ENCODE results near the gene KYNU. TPM values are rescaled to one million over a fixed set of nuclear protein-coding genes. Genes with fewer than 3 reads are reported as not detected.

Gene KYNU
- total RNA-seq, 4 donors from 2014 or later: 0.63 to 8.7 (median 4.2) TPM

DNA sequence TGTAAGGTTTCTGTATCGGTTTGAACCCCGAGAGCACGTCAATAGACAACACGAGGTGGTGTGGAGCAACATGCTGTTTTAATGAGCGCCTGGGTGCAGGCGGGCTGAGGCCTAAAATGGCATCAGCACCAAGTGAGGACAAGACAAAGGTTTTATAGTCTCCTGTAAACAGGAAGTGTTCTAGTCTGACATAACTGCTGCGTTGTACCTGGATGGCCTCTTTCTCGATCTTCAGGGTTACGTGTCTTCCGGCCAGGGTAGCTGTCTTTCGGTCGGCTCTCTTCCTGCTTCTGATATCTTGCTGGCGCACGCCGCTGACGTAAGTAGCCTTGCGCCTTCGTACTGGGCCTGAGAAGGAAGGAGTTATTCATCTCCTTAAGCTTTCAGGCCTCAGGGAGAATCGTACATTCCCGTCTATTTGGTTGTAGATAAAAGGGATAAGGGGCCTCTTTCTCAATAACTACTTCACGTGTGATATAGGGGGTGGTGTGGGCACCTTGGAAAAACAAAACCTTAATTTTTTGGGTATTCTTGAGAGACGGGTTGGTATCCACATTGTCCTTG is 53.5 kb downstream of the KYNU start:
- Histone ChIP-seq H3K27me3 (no peaks in the 10 kb centered on the region), H3K4me1 (no peaks in the 10 kb centered on the region), H3K4me3 (no peak overlapping the region), H3K9me3 (no peaks in the 10 kb centered on the region), H3K27ac (no peak overlapping the region), H3K36me3 (no peaks in the 10 kb centered on the region)
- DNase-seq (ENCODE audit: low spot score in 2 of 2): no peak
- 89 to 96% methylated on average over 22 of the region's 22 CpGs for WGBS, 2 donors
- TF ChIP-seq, protein P1, sequence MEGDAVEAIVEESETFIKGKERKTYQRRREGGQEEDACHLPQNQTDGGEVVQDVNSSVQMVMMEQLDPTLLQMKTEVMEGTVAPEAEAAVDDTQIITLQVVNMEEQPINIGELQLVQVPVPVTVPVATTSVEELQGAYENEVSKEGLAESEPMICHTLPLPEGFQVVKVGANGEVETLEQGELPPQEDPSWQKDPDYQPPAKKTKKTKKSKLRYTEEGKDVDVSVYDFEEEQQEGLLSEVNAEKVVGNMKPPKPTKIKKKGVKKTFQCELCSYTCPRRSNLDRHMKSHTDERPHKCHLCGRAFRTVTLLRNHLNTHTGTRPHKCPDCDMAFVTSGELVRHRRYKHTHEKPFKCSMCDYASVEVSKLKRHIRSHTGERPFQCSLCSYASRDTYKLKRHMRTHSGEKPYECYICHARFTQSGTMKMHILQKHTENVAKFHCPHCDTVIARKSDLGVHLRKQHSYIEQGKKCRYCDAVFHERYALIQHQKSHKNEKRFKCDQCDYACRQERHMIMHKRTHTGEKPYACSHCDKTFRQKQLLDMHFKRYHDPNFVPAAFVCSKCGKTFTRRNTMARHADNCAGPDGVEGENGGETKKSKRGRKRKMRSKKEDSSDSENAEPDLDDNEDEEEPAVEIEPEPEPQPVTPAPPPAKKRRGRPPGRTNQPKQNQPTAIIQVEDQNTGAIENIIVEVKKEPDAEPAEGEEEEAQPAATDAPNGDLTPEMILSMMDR (IDR thresholded peaks at IDR 0.05): no peak
- TF ChIP-seq EP300 (IDR thresholded peaks at IDR 0.05) (no peak), POLR2A (IDR thresholded peaks at IDR 0.05) (no peak)

DNA sequence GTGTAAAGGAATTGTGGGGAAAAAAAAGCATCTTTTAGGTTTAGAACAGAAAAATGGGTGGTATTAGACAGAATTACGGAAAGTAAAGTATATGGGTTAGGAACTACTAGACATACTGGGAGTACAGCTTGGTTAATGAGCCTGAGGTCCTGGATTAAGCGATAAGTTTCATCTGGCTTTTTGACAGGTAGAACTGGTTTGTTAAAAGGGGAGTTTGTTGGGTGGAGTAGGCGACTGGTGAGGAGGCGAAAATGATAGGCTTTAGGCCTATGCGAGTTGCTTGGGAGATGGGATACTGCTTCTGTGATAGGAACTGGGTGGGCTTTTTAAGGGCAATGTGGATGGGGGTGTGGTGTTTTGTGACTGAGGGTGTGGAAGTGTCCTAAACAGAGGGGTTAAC is 56.5 kb downstream of the KYNU start:
- H3K4me1 ChIP-seq: no peaks in the 10 kb centered on the region
- WGBS, 2 donors: 94 to 95% methylated on average over 5 of the region's 5 CpGs
- no peak overlapping the region for H3K4me3 ChIP-seq
- no peak overlapping the region for H3K27ac ChIP-seq
- H3K27me3 ChIP-seq: no peaks in the 10 kb centered on the region
- H3K36me3 ChIP-seq: no peaks in the 10 kb centered on the region
- TF ChIP-seq EP300 (IDR thresholded peaks at IDR 0.05) (no peak), POLR2A (IDR thresholded peaks at IDR 0.05) (no peak)
- TF ChIP-seq, protein P1 (IDR thresholded peaks at IDR 0.05): no peak
- DNase-seq (ENCODE audit: low spot score in 2 of 2): no peak
- no peaks in the 10 kb centered on the region for H3K9me3 ChIP-seq

DNA sequence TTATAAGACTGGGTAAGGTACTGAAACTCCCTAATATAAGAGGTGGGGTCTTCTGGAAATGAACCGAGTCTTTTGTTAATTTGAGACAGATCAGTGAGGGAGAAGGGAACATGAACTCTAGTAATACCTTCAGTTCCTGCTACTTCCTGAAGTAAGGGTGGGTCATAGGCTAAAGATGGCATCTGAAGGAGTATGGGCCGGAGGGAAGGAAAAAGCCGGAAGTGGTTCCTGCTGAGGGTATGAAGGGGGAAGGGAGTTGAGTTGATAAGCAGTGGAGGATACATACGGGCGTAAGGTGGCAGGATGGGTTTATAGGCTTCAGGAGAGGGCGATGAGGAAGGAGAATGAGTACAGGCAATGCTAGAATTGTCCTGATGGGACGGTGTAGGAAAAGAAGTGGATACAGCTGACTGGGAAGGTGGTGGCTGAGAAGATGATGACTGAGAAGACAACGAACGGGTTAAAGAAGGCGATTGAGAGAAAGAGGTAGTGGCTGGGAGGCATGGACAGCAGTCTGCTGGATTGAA is 58.2 kb downstream of the KYNU start:
- Histone ChIP-seq H3K4me3 (no peak overlapping the region), H3K27me3 (no peaks in the 10 kb centered on the region), H3K9me3 (no peaks in the 10 kb centered on the region), H3K27ac (no peak overlapping the region), H3K4me1 (no peaks in the 10 kb centered on the region), H3K36me3 (no peaks in the 10 kb centered on the region)
- WGBS, 2 donors: 92 to 97% methylated on average over 10 of the region's 10 CpGs
- TF ChIP-seq, protein P1 (IDR thresholded peaks at IDR 0.05): no peak
- TF ChIP-seq POLR2A (IDR thresholded peaks at IDR 0.05) (no peak), EP300 (IDR thresholded peaks at IDR 0.05) (no peak)
- no peak for DNase-seq (ENCODE audit: low spot score in 2 of 2)

DNA sequence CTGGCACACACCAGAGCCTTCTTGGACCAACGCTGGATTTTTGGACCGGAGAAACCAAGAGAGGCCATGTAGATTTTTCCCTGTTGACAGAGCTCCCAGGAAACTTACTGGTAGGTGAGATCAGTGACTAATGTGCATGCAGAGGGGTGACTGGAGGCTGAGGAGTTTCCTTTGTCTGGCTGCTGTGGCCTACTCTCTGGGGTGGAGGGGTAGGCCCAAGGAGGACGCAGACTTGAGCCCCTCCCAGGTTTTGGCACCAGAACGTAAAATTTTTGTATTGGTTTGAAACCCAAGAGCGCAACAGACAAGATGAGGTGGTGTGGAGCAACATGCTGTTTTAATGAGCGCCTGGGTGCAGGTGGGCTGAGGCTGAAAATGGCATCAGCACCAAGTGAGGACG is 59.2 kb downstream of the KYNU start:
- DNase-seq (ENCODE audit: low spot score in 2 of 2): no peak
- 88 to 90% methylated on average over 7 of the region's 7 CpGs for WGBS, 2 donors

DNA sequence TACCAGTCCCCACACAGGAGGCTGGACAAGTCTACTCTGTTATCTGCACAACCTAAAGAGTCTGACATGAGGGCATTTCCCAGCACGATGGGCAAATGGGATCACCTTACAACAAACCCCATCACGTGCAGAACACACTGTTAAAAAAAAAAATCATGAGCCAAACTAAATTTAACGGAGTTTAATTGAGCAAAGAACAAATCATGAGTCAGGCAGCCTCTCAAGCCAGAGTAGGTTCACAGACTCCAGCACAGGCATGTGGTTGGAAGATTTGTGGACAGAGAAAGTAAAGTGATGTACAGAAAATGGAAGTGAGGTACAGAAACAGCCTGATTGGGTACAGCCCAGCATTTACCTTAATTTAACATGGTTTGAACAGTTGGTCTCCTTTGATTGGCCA is 59.9 kb downstream of the KYNU start:
- H3K27ac ChIP-seq: no peak overlapping the region
- no peak for TF ChIP-seq EP300 (IDR thresholded peaks at IDR 0.05)
- TF ChIP-seq POLR2A (IDR thresholded peaks at IDR 0.05): no peak
- TF ChIP-seq, protein P1 (IDR thresholded peaks at IDR 0.05): no peak
- DNase-seq (ENCODE audit: low spot score in 2 of 2): no peak
- no peaks in the 10 kb centered on the region for H3K27me3 ChIP-seq
- WGBS, 2 donors: 70 to 84% methylated on average over 3 of the region's 3 CpGs
- no peaks in the 10 kb centered on the region for H3K36me3 ChIP-seq
- H3K4me3 ChIP-seq: no peak overlapping the region
- no peaks in the 10 kb centered on the region for H3K4me1 ChIP-seq
- no peaks in the 10 kb centered on the region for H3K9me3 ChIP-seq

More for the DNA sequence above, 59.2 kb downstream of the KYNU start:
- H3K4me3 ChIP-seq: no peak overlapping the region
- no peaks in the 10 kb centered on the region for H3K27me3 ChIP-seq
- H3K27ac ChIP-seq: no peak overlapping the region
- TF ChIP-seq POLR2A (IDR thresholded peaks at IDR 0.05) (no peak), EP300 (IDR thresholded peaks at IDR 0.05) (no peak)
- TF ChIP-seq, protein P1 (IDR thresholded peaks at IDR 0.05): no peak
- no peaks in the 10 kb centered on the region for H3K36me3 ChIP-seq
- H3K4me1 ChIP-seq: no peaks in the 10 kb centered on the region
- no peaks in the 10 kb centered on the region for H3K9me3 ChIP-seq

Data from tibial nerve (tissue), 4 donors.